Measurements from ENCODE around the gene MESP2.
"Not testable (repeated sequence)": the region's sequence is repeated elsewhere in the genome, so short reads cannot be mapped to it uniquely, and the experiment has no call there.

Gene MESP2

DNA sequence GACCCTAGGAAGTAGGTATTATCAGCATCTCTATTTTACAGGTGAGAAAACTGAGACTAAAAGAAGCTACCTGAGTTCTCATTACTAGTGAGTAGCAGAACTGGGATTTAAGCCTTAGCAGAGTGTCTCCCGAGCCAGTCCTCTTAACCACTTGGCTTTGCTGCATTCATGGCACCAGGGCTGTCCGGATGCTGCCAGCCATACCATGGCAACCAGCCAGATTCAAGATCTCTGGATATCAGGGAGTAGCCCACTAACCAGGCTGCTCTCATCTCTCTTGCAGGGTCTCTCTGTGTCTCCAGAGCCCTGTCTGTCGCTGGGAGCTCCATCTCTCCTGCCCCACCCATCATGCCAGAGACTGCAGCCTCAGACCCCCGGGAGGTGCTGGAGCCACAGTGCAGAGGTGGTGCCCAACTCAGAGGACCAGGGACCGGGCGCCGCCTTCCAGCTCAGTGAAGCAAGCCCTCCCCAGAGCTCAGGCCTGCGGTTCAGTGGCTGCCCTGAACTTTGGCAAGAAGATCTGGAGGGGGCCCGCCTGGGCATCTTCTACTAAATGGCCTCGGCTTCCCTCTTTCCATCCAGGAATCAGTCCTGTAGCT, 1.7 kb downstream of the MESP2 start:
- DNase-seq, result no peak
- Histone ChIP-seq H3K27me3 (replicated peaks; ENCODE audit: control insufficient read depth, insufficient read depth, low read length, poor library complexity, severe bottlenecking) (peaks cover 12% of the 10 kb centered on the region), H3K36me3 (ENCODE audit: control insufficient read depth, insufficient read depth, low read length) (no peaks in the 10 kb centered on the region), H3K4me1 (ENCODE audit: control insufficient read depth, insufficient read depth, low read length, poor library complexity, severe bottlenecking) (peaks cover 5% of the 10 kb centered on the region), H3K9me3 (ENCODE audit: control insufficient read depth, low read length) (no peaks in the 10 kb centered on the region), H3K27ac (ENCODE audit: insufficient read depth, low read length, poor library complexity, severe bottlenecking) (no peak overlapping the region), H3K4me3 (ENCODE audit: insufficient read depth, low read depth, low read length, poor library complexity, severe bottlenecking) (no peak overlapping the region)

GRCh38 chr15:89778861-89779260, 2.7 kb downstream of the MESP2 start:
- H3K36me3 ChIP-seq (ENCODE audit: control insufficient read depth, insufficient read depth, low read length), result no peaks in the 10 kb centered on the region
- no peak overlapping the region for H3K27ac ChIP-seq (ENCODE audit: insufficient read depth, low read length, poor library complexity, severe bottlenecking)
- H3K9me3 ChIP-seq (ENCODE audit: control insufficient read depth, low read length), result no peaks in the 10 kb centered on the region
- no peak overlapping the region for H3K4me3 ChIP-seq (ENCODE audit: insufficient read depth, low read depth, low read length, poor library complexity, severe bottlenecking)
- H3K27me3 ChIP-seq (replicated peaks; ENCODE audit: control insufficient read depth, insufficient read depth, low read length, poor library complexity, severe bottlenecking), result peaks cover 12% of the 10 kb centered on the region
- peaks cover 5% of the 10 kb centered on the region for H3K4me1 ChIP-seq (ENCODE audit: control insufficient read depth, insufficient read depth, low read length, poor library complexity, severe bottlenecking)
- no peak for DNase-seq

GRCh38 chr15:89780601-89781000, 4.5 kb downstream of the MESP2 start:
- no peak for DNase-seq
- H3K27ac ChIP-seq (ENCODE audit: insufficient read depth, low read length, poor library complexity, severe bottlenecking), result no peak overlapping the region
- H3K4me3 ChIP-seq (ENCODE audit: insufficient read depth, low read depth, low read length, poor library complexity, severe bottlenecking), result no peak overlapping the region
- peaks cover 5% of the 10 kb centered on the region for H3K4me1 ChIP-seq (ENCODE audit: control insufficient read depth, insufficient read depth, low read length, poor library complexity, severe bottlenecking)
- no peaks in the 10 kb centered on the region for H3K9me3 ChIP-seq (ENCODE audit: control insufficient read depth, low read length)
- no peaks in the 10 kb centered on the region for H3K36me3 ChIP-seq (ENCODE audit: control insufficient read depth, insufficient read depth, low read length)
- H3K27me3 ChIP-seq (replicated peaks; ENCODE audit: control insufficient read depth, insufficient read depth, low read length, poor library complexity, severe bottlenecking), result peaks cover 12% of the 10 kb centered on the region

DNA sequence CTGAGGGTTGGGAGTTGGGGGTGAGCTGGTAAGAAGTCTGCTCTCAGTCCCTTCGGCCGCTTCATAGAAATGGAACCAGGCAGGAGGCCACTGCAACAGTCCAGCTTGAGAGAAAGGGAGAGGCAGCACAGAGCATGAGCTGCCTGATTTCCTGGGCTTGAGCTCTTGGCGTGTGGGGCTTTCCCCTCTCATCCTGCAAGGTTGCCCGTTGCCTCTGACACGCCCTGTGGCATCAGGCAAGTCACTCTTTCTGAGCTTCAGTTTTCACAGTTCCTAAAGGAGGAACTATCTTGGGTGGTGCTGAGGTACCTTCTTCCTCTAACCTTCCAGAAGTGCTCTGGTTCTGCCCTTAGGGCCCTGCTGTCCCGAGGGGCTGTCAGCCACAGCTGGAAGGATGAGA, 4.9 kb downstream of the MESP2 start:
- H3K36me3 ChIP-seq (ENCODE audit: control insufficient read depth, insufficient read depth, low read length), result no peaks in the 10 kb centered on the region
- H3K27me3 ChIP-seq (replicated peaks; ENCODE audit: control insufficient read depth, insufficient read depth, low read length, poor library complexity, severe bottlenecking), result peaks cover 8% of the 10 kb centered on the region
- DNase-seq, result no peak
- H3K9me3 ChIP-seq (ENCODE audit: control insufficient read depth, low read length), result no peaks in the 10 kb centered on the region
- no peak overlapping the region for H3K27ac ChIP-seq (ENCODE audit: insufficient read depth, low read length, poor library complexity, severe bottlenecking)
- H3K4me1 ChIP-seq (ENCODE audit: control insufficient read depth, insufficient read depth, low read length, poor library complexity, severe bottlenecking), result peaks cover 4% of the 10 kb centered on the region
- no peak overlapping the region for H3K4me3 ChIP-seq (ENCODE audit: insufficient read depth, low read depth, low read length, poor library complexity, severe bottlenecking)

- Histone ChIP-seq H3K4me3 (ENCODE audit: insufficient read depth, low read depth, low read length, poor library complexity, severe bottlenecking) (no peak overlapping the region), H3K27ac (ENCODE audit: insufficient read depth, low read length, poor library complexity, severe bottlenecking) (no peak overlapping the region), H3K9me3 (ENCODE audit: control insufficient read depth, low read length) (no peaks in the 10 kb centered on the region), H3K36me3 (ENCODE audit: control insufficient read depth, insufficient read depth, low read length) (no peaks in the 10 kb centered on the region), H3K4me1 (ENCODE audit: control insufficient read depth, insufficient read depth, low read length, poor library complexity, severe bottlenecking) (no peaks in the 10 kb centered on the region), H3K27me3 (replicated peaks; ENCODE audit: control insufficient read depth, insufficient read depth, low read length, poor library complexity, severe bottlenecking) (peaks cover 3% of the 10 kb centered on the region)
- DNase-seq, result no peak
Measured at GRCh38 chr15:89781891-89782618, 5.9 kb downstream of the MESP2 start.

DNA sequence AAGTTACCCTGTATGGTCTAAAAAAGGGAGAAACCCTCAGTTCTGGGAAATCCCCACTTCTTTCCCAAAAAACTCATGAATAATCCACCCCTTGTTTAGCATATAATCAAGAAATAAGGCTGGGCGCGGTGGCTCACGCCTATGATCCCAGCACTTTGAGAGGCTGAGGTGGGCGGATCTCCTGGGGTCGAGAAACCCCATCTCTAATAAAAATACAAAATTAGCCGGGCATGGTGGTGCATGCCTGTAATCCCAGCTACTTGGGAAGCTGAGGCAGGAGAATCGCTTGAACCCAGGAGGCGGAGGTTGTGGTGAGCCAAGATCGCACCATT, 6.5 kb downstream of the MESP2 start:
- H3K9me3 ChIP-seq (ENCODE audit: control insufficient read depth, low read length); H3K27ac ChIP-seq (ENCODE audit: insufficient read depth, low read length, poor library complexity, severe bottlenecking); DNase-seq; H3K27me3 ChIP-seq (replicated peaks; ENCODE audit: control insufficient read depth, insufficient read depth, low read length, poor library complexity, severe bottlenecking); H3K4me3 ChIP-seq (ENCODE audit: insufficient read depth, low read depth, low read length, poor library complexity, severe bottlenecking); H3K4me1 ChIP-seq (ENCODE audit: control insufficient read depth, insufficient read depth, low read length, poor library complexity, severe bottlenecking); H3K36me3 ChIP-seq (ENCODE audit: control insufficient read depth, insufficient read depth, low read length): not testable (repeated sequence)

- H3K4me1 ChIP-seq (ENCODE audit: control insufficient read depth, insufficient read depth, low read length, poor library complexity, severe bottlenecking), result no peaks in the 10 kb centered on the region
- no peaks in the 10 kb centered on the region for H3K9me3 ChIP-seq (ENCODE audit: control insufficient read depth, low read length)
- no peak overlapping the region for H3K27ac ChIP-seq (ENCODE audit: insufficient read depth, low read length, poor library complexity, severe bottlenecking)
- no peaks in the 10 kb centered on the region for H3K27me3 ChIP-seq (replicated peaks; ENCODE audit: control insufficient read depth, insufficient read depth, low read length, poor library complexity, severe bottlenecking)
- DNase-seq, result no peak
- H3K36me3 ChIP-seq (ENCODE audit: control insufficient read depth, insufficient read depth, low read length), result no peaks in the 10 kb centered on the region
- no peak overlapping the region for H3K4me3 ChIP-seq (ENCODE audit: insufficient read depth, low read depth, low read length, poor library complexity, severe bottlenecking)
Measured at GRCh38 chr15:89783111-89783860, 7.2 kb downstream of the MESP2 start.

DNA sequence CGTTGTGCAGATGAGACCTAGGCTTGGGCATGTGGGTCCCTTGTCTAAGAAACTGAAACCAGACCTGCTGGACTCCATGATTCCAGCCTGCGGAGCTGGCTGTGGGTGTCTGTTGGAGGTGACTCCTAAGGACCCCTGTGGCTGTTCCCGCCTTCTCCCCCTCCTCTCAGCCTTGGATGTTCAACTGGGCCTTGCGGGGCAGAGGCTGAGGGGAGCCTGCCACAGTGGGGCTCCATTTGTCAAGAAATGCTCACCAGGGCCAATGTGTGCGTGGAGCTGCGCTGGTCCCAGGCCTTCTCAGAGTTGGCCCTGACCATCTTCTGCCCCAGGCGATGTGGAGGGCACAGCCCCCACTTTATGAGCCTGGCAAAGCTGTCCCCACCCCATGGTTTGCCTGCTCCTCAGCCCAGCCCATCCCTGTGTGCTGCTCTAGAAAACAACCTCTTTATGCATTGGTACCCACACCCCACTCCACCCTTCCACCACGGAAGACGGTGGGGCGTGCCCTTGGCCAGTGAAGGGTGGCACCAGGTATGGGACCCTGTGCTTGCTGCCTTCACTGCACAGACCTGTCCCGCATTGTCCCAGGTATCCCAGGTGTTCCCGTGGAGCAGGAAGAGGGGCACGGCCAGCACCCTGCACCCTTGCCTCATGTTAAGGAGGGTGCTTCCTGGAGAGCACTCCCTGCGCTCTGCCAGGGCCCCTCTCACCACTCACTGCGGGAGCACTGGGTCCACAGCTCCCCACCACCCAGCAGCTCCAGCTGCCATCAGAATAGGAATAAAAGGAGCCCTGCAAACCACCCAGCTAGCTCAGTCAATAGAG, 7.9 kb downstream of the MESP2 start:
- H3K36me3 ChIP-seq (ENCODE audit: control insufficient read depth, insufficient read depth, low read length), result no peaks in the 10 kb centered on the region
- DNase-seq, result no peak
- no peak overlapping the region for H3K4me3 ChIP-seq (ENCODE audit: insufficient read depth, low read depth, low read length, poor library complexity, severe bottlenecking)
- H3K27me3 ChIP-seq (replicated peaks; ENCODE audit: control insufficient read depth, insufficient read depth, low read length, poor library complexity, severe bottlenecking), result no peaks in the 10 kb centered on the region
- H3K27ac ChIP-seq (ENCODE audit: insufficient read depth, low read length, poor library complexity, severe bottlenecking), result no peak overlapping the region
- no peaks in the 10 kb centered on the region for H3K9me3 ChIP-seq (ENCODE audit: control insufficient read depth, low read length)
- no peaks in the 10 kb centered on the region for H3K4me1 ChIP-seq (ENCODE audit: control insufficient read depth, insufficient read depth, low read length, poor library complexity, severe bottlenecking)

GRCh38 chr15:89784686-89784960, 8.5 kb downstream of the MESP2 start:
- H3K36me3 ChIP-seq (ENCODE audit: control insufficient read depth, insufficient read depth, low read length), result no peaks in the 10 kb centered on the region
- H3K27ac ChIP-seq (ENCODE audit: insufficient read depth, low read length, poor library complexity, severe bottlenecking), result no peak overlapping the region
- H3K4me3 ChIP-seq (ENCODE audit: insufficient read depth, low read depth, low read length, poor library complexity, severe bottlenecking), result no peak overlapping the region
- H3K27me3 ChIP-seq (replicated peaks; ENCODE audit: control insufficient read depth, insufficient read depth, low read length, poor library complexity, severe bottlenecking), result no peaks in the 10 kb centered on the region
- no peaks in the 10 kb centered on the region for H3K4me1 ChIP-seq (ENCODE audit: control insufficient read depth, insufficient read depth, low read length, poor library complexity, severe bottlenecking)
- DNase-seq, result no peak
- H3K9me3 ChIP-seq (ENCODE audit: control insufficient read depth, low read length), result no peaks in the 10 kb centered on the region

Measured in effector memory CD4-positive, alpha-beta T cell (primary cell).